HG03457 (cell line): ENCODE measurements around the gene ITGB4.

Source experiments
- ATAC-seq: cut with Tn5 transposase; IDR thresholded peaks from one replicate; pipeline ENCODE4 v1.9.1; 2021; ENCODE audit warnings: moderate number of reproducible peaks; ENCODE audit not compliant: unreplicated experiment

Gene ITGB4

DNA sequence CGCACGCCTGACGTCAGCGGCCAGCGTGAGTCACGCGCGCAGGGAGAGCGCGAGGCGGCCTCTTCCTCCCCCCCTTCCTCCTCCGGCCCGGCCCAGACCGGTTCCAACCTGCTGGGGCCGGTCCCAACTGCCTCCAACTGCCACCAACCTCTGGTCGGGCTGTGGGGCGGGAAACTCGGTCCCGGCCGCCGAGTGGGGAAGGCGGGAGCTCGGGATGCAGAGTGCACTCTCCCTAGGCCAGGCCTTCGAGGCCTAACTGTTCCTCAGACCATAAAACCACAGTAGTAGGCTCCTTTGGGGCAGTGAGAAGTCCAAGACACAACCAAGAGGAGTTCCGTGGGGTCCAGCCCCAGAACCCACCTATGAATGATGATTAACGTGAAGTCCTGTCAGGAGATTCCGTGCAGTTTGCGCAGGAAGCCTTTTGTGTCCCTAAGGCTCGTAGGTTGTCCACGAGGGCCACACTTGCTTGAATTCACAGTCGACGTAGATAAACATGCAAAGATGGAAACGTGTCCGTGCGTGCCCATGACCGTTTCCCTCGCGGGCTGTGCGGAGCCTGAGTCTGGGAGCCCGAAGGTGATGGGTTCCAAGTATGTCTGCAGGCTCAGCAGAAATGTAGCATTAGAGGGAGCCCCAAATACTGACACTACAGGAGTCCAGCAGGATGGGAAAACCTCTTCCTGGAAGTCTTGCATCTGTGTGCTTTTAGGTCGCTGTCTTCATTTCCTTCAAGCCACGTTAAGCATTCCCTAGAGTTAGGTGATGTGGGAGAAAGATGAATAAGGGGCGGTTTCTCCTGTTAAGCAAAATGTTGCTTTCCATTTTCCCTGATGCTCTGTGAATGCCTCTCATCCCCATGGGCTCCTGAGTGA is 64.0 kb downstream of the ITGB4 start:
- ATAC-seq, result peak; percentile 30

DNA sequence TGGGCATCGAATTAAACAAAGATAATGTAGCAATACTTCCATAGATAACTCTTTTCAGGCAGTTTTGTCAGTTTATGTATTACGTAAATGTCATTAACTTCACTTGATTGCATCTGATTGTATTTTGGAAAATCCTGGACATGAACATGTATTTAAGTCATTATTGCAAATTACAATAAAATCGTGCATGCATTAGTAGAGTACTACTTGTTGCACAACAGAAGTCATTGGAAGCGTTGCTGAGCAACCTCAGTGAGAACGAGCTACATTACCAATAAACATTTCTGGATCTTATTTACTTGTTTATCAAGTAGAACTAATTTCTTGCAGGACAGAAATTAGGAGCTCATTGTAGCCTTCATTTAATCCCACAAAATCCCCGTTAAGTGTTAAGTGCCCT is 70.0 kb downstream of the ITGB4 start:
- no peak for ATAC-seq

GRCh38 chr17:75793460-75793859 is 72.2 kb downstream of the ITGB4 start:
- ATAC-seq, result no peak

- no peak for ATAC-seq
These were observed 74.8 kb downstream of the ITGB4 start for GRCh38 chr17:75795820-75796607.

- no peak for ATAC-seq
These were observed 78.1 kb downstream of the ITGB4 start for GRCh38 chr17:75799402-75799801.

GRCh38 chr17:75803883-75804282 is 82.6 kb downstream of the ITGB4 start:
- no peak for ATAC-seq

- ATAC-seq, result no peak
These were observed 85.7 kb downstream of the ITGB4 start for GRCh38 chr17:75806822-75807500.
